OCI-LY3 (cell line): ENCODE measurements around the gene SERAC1.

Experiments
- CTCF ChIP-seq: fragments of 200-600, 300-600 bp; sonication (generic); IDR thresholded peaks from 2 replicates; pipeline ENCODE4 v1.5.1; 2014; ENCODE audit warnings: antibody characterized with exemption, low read length, low read depth
- EZH2phosphoT487 ChIP-seq: fragments of 200-600 bp; shearing (Covaris generic); IDR thresholded peaks from 2 replicates; pipeline ENCODE4 v1.6.1; 2018; ENCODE audit warnings: antibody characterized with exemption, mixed run types, low read depth

DNA sequence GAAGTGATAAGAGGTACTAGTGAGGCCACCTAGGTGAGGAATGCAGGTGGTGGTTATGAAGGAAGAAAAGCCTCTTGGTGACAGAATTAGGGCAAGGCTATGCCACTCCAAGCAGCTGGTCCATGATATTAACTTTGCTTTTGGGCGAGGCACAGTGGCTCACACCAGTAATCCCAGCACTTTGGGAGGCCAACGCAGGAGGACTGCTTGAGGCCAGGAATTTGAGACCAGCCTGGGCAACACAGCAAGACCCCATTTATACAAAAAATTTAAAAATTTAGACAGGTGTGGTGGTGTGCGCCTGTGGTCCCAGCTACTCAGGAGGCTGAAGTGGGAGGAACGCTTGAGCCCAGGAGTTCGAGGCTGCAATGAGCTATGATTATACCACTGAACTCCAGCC lies 56.1 kb downstream of the SERAC1 start:
- no peak for TF ChIP-seq CTCF
- TF ChIP-seq EZH2phosphoT487: no peak
